ENCODE measurements around the gene TMEM52. TPM values are rescaled to one million over a fixed set of nuclear protein-coding genes. Genes with fewer than 3 reads are reported as not detected.

TMEM52 gene
- total RNA-seq, 2 donors from 2014 or later: 6.0 to 6.3 TPM

DNA sequence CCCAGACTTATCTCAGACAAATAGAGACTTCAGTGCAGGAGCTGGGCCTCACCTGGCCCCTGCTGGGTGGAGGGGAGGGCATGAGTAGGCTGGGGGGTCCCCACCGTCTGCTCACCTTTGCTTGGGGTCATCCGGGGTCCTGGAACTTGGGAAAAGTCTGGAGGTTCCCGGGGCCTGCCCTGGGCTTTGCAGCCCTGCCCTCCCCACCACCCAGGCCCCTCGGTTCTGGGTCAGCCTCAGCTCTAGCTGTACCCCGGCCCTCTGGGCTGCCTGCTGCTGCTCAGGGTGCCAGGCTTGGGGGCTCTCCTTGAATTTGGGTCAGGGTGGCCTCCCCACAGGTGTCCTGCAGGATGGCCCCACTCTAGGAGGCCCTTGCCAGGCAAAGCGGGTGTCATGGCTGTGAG, 2.4 kb upstream of the TMEM52 start:
- Histone ChIP-seq H3K4me3 (ENCODE audit: low read length) (no peak overlapping the region), H3K9ac (ENCODE audit: extremely low read depth, low read length, poor library complexity, severe bottlenecking) (no peak overlapping the region), H3K27ac (ENCODE audit: low read depth, low read length) (no peak overlapping the region), H3K4me1 (ENCODE audit: control insufficient read depth, insufficient read depth, low read length) (no peaks in the 10 kb centered on the region), H3K36me3 (ENCODE audit: control insufficient read depth, insufficient read depth, low read length) (no peaks in the 10 kb centered on the region), H3K9me3 (ENCODE audit: control insufficient read depth, low read length) (no peaks in the 10 kb centered on the region), H3K27me3 (ENCODE audit: control insufficient read depth, insufficient read depth, low read length, poor library complexity, severe bottlenecking) (peaks cover 7% of the 10 kb centered on the region)
- no peak for TF ChIP-seq CTCF (conservative IDR thresholded peaks at IDR 0.05)
- H3K27me3 Mint-ChIP-seq (ENCODE audit: insufficient read depth): peaks cover 11% of the 10 kb centered on the region
- no peaks in the 10 kb centered on the region for H3K4me1 Mint-ChIP-seq
- WGBS, 2 experiments (ENCODE audit: insufficient coverage in 1 of 2, insufficient read length in 1 of 2): 80 to 89% methylated on average over 2 to 6 of the region's 6 CpGs
- H3K27ac Mint-ChIP-seq: no peak overlapping the region
- H3K36me3 Mint-ChIP-seq (ENCODE audit: low read depth): no peaks in the 10 kb centered on the region
- H3K9me3 Mint-ChIP-seq: peaks cover 2% of the 10 kb centered on the region
- no peak overlapping the region for H3K4me3 Mint-ChIP-seq
- DNase-seq: no peak

DNA sequence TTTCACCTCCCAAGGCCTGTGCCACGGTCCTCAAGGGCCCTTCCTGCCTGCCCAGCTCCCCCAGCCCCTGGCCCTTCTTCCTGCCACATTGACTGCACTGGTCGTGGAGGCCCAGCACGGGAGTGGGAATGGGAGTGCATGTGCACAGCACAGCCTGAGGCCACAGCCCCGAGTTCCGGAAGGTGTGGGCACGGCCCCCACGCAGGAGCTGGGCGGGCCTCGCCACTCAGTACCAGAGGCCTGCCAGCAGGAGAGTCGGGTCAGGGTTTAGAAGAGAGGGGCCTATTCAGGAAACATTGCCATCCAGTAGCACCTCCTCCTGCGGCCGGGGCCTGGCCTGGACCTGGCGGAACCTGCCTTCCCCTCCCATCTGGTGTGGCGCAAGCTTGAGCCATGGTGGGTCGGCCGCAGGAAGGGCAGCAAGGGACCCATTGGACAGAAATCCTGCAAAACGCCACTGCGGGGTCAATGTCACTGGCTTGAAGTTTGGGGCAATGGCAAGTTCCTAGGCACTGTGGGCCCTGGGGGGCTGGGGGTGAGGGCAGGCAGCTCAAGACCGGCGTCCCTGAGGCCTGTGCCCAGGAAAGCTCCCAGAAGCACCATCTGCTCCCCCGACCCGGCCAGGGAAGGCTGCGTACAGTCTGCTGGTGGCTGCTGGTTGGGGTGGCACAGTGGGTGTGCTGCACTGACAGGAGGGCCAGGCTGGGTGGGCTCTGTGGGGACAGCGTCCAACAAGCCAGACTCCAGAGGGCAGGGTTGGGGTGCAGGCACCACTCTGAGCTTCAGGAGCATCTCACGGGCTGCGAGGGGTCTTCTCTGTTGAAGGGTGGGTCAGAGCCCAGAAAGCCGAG, 1.8 kb upstream of the TMEM52 start:
- no peaks in the 10 kb centered on the region for H3K4me1 Mint-ChIP-seq
- peak; percentile 52 for DNase-seq
- WGBS, 2 experiments (ENCODE audit: insufficient coverage in 1 of 2, insufficient read length in 1 of 2): 91 to 93% methylated on average over 13 to 27 of the region's 27 CpGs

GRCh38 chr1:1920057-1920607, 1.1 kb upstream of the TMEM52 start:
- TF ChIP-seq CTCF (conservative IDR thresholded peaks at IDR 0.05): no peak
- 81 to 91% methylated on average over 3 to 6 of the region's 6 CpGs for WGBS, 2 experiments (ENCODE audit: insufficient coverage in 1 of 2, insufficient read length in 1 of 2)
- no peak overlapping the region for H3K27ac ChIP-seq (ENCODE audit: low read depth, low read length)
- no peak for DNase-seq
- Mint-ChIP-seq H3K9me3 (no peaks in the 10 kb centered on the region), H3K4me3 (peak overlapping the region; percentile 48), H3K36me3 (ENCODE audit: low read depth) (no peaks in the 10 kb centered on the region), H3K27me3 (ENCODE audit: insufficient read depth) (peaks cover 11% of the 10 kb centered on the region), H3K4me1 (no peaks in the 10 kb centered on the region), H3K27ac (no peak overlapping the region)
- H3K4me3 ChIP-seq (ENCODE audit: low read length): peak overlapping the region; percentile 62
- no peak overlapping the region for H3K9ac ChIP-seq (ENCODE audit: extremely low read depth, low read length, poor library complexity, severe bottlenecking)
- no peaks in the 10 kb centered on the region for H3K9me3 ChIP-seq (ENCODE audit: control insufficient read depth, low read length)
- H3K4me1 ChIP-seq (ENCODE audit: control insufficient read depth, insufficient read depth, low read length): no peaks in the 10 kb centered on the region
- H3K27me3 ChIP-seq (ENCODE audit: control insufficient read depth, insufficient read depth, low read length, poor library complexity, severe bottlenecking): peaks cover 7% of the 10 kb centered on the region
- no peaks in the 10 kb centered on the region for H3K36me3 ChIP-seq (ENCODE audit: control insufficient read depth, insufficient read depth, low read length)

More for the DNA sequence above, 1.8 kb upstream of the TMEM52 start:
- H3K27me3 Mint-ChIP-seq (ENCODE audit: insufficient read depth): peaks cover 11% of the 10 kb centered on the region
- no peaks in the 10 kb centered on the region for H3K9me3 ChIP-seq (ENCODE audit: control insufficient read depth, low read length)
- H3K4me3 ChIP-seq (ENCODE audit: low read length): no peak overlapping the region
- no peak for TF ChIP-seq CTCF (conservative IDR thresholded peaks at IDR 0.05)
- no peaks in the 10 kb centered on the region for H3K36me3 ChIP-seq (ENCODE audit: control insufficient read depth, insufficient read depth, low read length)
- no peak overlapping the region for H3K27ac ChIP-seq (ENCODE audit: low read depth, low read length)
- no peak overlapping the region for H3K9ac ChIP-seq (ENCODE audit: extremely low read depth, low read length, poor library complexity, severe bottlenecking)
- H3K27ac Mint-ChIP-seq: no peak overlapping the region
- H3K4me1 ChIP-seq (ENCODE audit: control insufficient read depth, insufficient read depth, low read length): no peaks in the 10 kb centered on the region
- no peaks in the 10 kb centered on the region for H3K36me3 Mint-ChIP-seq (ENCODE audit: low read depth)
- H3K27me3 ChIP-seq (ENCODE audit: control insufficient read depth, insufficient read depth, low read length, poor library complexity, severe bottlenecking): peaks cover 7% of the 10 kb centered on the region
- peaks cover under 1% of the 10 kb centered on the region for H3K9me3 Mint-ChIP-seq
- H3K4me3 Mint-ChIP-seq: no peak overlapping the region
